K562 (cell line): Measurements from ENCODE around the gene ARHGEF1. TPM values are rescaled to one million over a fixed set of nuclear protein-coding genes. Genes with fewer than 3 reads are reported as not detected.
A peak's percentile ranks its signal among the peaks of the same experiment; 100 is the strongest.

ENCODE experiments used
- C11orf30 ChIP-seq: fragments of 450-650 bp; IDR thresholded peaks from 2 replicates; pipeline ENCODE4 v1.6.1; 2016; ENCODE audit warnings: low read depth, mild to moderate bottlenecking
- CHCHD3 ChIP-seq: fragments of 250-450 bp; sonication (Bioruptor Pico); IDR thresholded peaks from 2 replicates; pipeline ENCODE4 v2.1.2; 2022; ENCODE audit warnings: mild to moderate bottlenecking
- DNMT1 ChIP-seq: fragments of 450-650 bp; IDR thresholded peaks from 2 replicates; pipeline ENCODE4 v1.6.1; 2016; ENCODE audit warnings: antibody characterized with exemption, mild to moderate bottlenecking
- EGR1 ChIP-seq: fragments of 450-650 bp; conservative IDR thresholded peaks from 2 replicates; pipeline ENCODE4 v1.6.1; 2017; ENCODE audit warnings: mild to moderate bottlenecking
- ELF4 ChIP-seq: fragments of 450-650 bp; formaldehyde crosslinking; IDR thresholded peaks from 2 replicates; pipeline ENCODE4 v1.4.0; 2022; ENCODE audit warnings: missing genetic modification characterization
- FOXK2 ChIP-seq, 2 experiments: fragments of 450-650 bp; IDR thresholded peaks in 1 of 2; conservative IDR thresholded peaks in 1 of 2; 2 replicates each; pipeline ENCODE4 v1.6.1; 2016; ENCODE audit warnings: low read depth in 2 of 2, mild to moderate bottlenecking in 1 of 2
- HDAC1 ChIP-seq, 2 experiments: fragments of 450-650 bp; IDR thresholded peaks; 2 replicates each; pipeline ENCODE4 v1.6.1; 2016 to 2017; ENCODE audit warnings: inconsistent platforms in 1 of 2, mild to moderate bottlenecking in 1 of 2, moderate library complexity in 1 of 2
- JUND ChIP-seq, 2 experiments: IDR thresholded peaks; 2 replicates in 1 of 2; 3 replicates in 1 of 2; pipeline ENCODE4 v1.6.1; 2011; ENCODE audit warnings: borderline replicate concordance in 2 of 2, low read depth in 2 of 2, low read length in 2 of 2, improper control_type of control experiment in 1 of 2, missing biosample characterization in 1 of 2, missing genetic modification characterization in 1 of 2, missing genetic modification reagents in 1 of 2
- KDM1A ChIP-seq, 2 experiments: fragments of 450-650 bp; IDR thresholded peaks; 2 replicates each; pipeline ENCODE4 v1.6.1; 2016; ENCODE audit warnings: mild to moderate bottlenecking in 2 of 2
- MAX ChIP-seq: sonication (generic); formaldehyde crosslinking; IDR thresholded peaks from 2 replicates; pipeline ENCODE4 v1.9.0; 2022; ENCODE audit warnings: mild to moderate bottlenecking, missing genetic modification reagents
- MYBL2 ChIP-seq, 2 experiments: fragments of 450-650 bp in 1 of 2; sonication (generic) in 1 of 2; formaldehyde crosslinking in 1 of 2; IDR thresholded peaks; 2 replicates each; pipeline versions ENCODE4 v1.6.1 to v1.8.1; 2017 to 2022; ENCODE audit warnings: borderline replicate concordance in 1 of 2, inconsistent platforms in 1 of 2, low read depth in 1 of 2, mild to moderate bottlenecking in 1 of 2, missing genetic modification reagents in 1 of 2, moderate library complexity in 1 of 2
- OTX1 ChIP-seq: fragments of 450-650 bp; formaldehyde crosslinking; IDR thresholded peaks from 2 replicates; pipeline ENCODE4 v1.4.0; 2022; ENCODE audit warnings: mild to moderate bottlenecking
- PHF20 ChIP-seq: fragments of 450-650 bp; IDR thresholded peaks from 2 replicates; pipeline ENCODE4 v1.6.1; 2018; ENCODE audit not compliant: partially characterized antibody
- SAFB ChIP-seq: fragments of 200-400 bp; formaldehyde crosslinking; IDR thresholded peaks from 2 replicates; pipeline ENCODE4 v1.6.1; 2017; ENCODE audit warnings: low read depth, low read length, borderline replicate concordance
- SMARCA5 ChIP-seq: fragments of 450-650 bp; IDR thresholded peaks from 2 replicates; pipeline ENCODE4 v1.6.1; 2016
- SRF ChIP-seq, 2 experiments: fragments of 250-450, 450-650 bp in 1 of 2; sonication (Bioruptor Pico) in 1 of 2; sonication (generic) in 1 of 2; formaldehyde crosslinking; IDR thresholded peaks; 2 replicates each; pipeline versions ENCODE4 v1.5.0 to v1.5.1; 2020 to 2022; ENCODE audit warnings: mild to moderate bottlenecking in 1 of 2, missing genetic modification reagents in 1 of 2
- SUPT5H ChIP-seq: fragments of 450-650 bp; IDR thresholded peaks from 2 replicates; pipeline ENCODE4 v1.6.1; 2016
- TCF7L2 ChIP-seq: fragments of 150-350 bp; IDR thresholded peaks from 2 replicates; pipeline ENCODE4 v1.6.1; 2016; ENCODE audit warnings: low read depth, mild to moderate bottlenecking, low read length, moderate library complexity
- ZC3H8 ChIP-seq: fragments of 450-650 bp; IDR thresholded peaks from 2 replicates; pipeline ENCODE4 v1.6.1; 2017
- ZNF24 ChIP-seq: fragments of 450-650 bp; IDR thresholded peaks from 2 replicates; pipeline ENCODE4 v1.6.1; 2016
- ZNF766 ChIP-seq: fragments of 200-800 bp; sonication (Bioruptor generic); conservative IDR thresholded peaks from 2 replicates; pipeline ENCODE4 v1.6.1; 2016; ENCODE audit warnings: missing genetic modification characterization, missing compliant biosample characterization
- polyA plus RNA-seq, 8 experiments: library from polyadenylated mRNA; depleted of rRNA in 4 of 8; stranded (reverse) in 5 of 8; unstranded in 3 of 8; fragments of >200 nt; fragmentation: Nextera tagmentation in 2 of 8; fragmentation: Illumina TruSeq in 1 of 8; extraction: Ambion mirVana in 2 of 8; extraction: Trizol in 1 of 8; gene quantifications; 2 replicates each; pipeline versions ENCODE4 v1.2.1 to v1.2.3, GENCODE V29; 2011 to 2014; ENCODE audit warnings: inconsistent platforms in 1 of 8, missing spikeins in 1 of 8
- total RNA-seq, 7 experiments: library from RNA; depleted of rRNA in 6 of 7; stranded (reverse); fragments of >200 nt in 6 of 7; fragmentation: Illumina TruSeq in 2 of 7; extraction: Trizol in 2 of 7; gene quantifications; 2 replicates each; pipeline versions ENCODE4 v1.2.1 to v1.2.3, GENCODE V29; 2011 to 2021; ENCODE audit warnings: low replicate concordance in 1 of 7
- TF ChIP-seq, protein P1 (sequence below): fragments of 250-450 bp; sonication (Bioruptor Pico); IDR thresholded peaks from 2 replicates; pipeline ENCODE4 v1.4.0; 2020; ENCODE audit warnings: mild to moderate bottlenecking, moderate library complexity, borderline replicate concordance
- TF ChIP-seq, protein P2 (sequence below), 2 experiments: fragments of 450-650 bp; conservative IDR thresholded peaks; 2 replicates each; pipeline ENCODE4 v1.6.1; 2017; ENCODE audit warnings: mild to moderate bottlenecking in 2 of 2, moderate library complexity in 2 of 2

ARHGEF1 gene
- total and polyA plus RNA-seq, 9 of the 15 experiments (the other 6 are each of a cell fraction or from before 2014, with no cell fraction given): 1.9 to 149 (median 29.8) TPM

GRCh38 chr19:41883821-41884733 lies 1.1 kb downstream of the ARHGEF1 start (continued):
- TF ChIP-seq JUND (IDR thresholded peaks at IDR 0.05; ENCODE audit: borderline replicate concordance, low read depth, low read length) (peak; percentile 66), JUND (tag; IDR thresholded peaks at IDR 0.05; ENCODE audit: borderline replicate concordance, low read depth, low read length) (no peak), SMARCA5 (peak; percentile 99), EGR1 (0 out of 2 replicates have a peak, but pooled peaks have one; percentile 11), ZC3H8 (no peak), SUPT5H (peak; percentile 85), ZNF766 (CRISPR knock-in tag) (peak; percentile 60; the same call in 1 of the 2 replicates), SAFB (0 out of 2 replicates have a peak, but pooled peaks have one; percentile 22), KDM1A (IDR thresholded peaks at IDR 0.05) (peak; percentile 97 to 99), SRF (CRISPR knock-in tag; IDR thresholded peaks at IDR 0.05) (peak in 1 of 2 experiments; percentile 40; a peak in 1 of 4 replicates), ZNF24 (peak; percentile 90), C11orf30 (peak; percentile 87), OTX1 (CRISPR knock-in tag) (peak; percentile 60; the same call in 1 of the 2 replicates), ELF4 (0 out of 2 replicates have a peak, but pooled peaks have one; percentile 46), FOXK2 (conservative IDR thresholded peaks at IDR 0.05 in 1 of 2, IDR thresholded peaks at IDR 0.05 in 1 of 2; ENCODE audit: low read depth in 2 of 2) (0 out of 4 replicates have a peak, but pooled peaks of 1 of the 2 experiments have one; percentile 55), TCF7L2 (no peak), CHCHD3 (no peak), MYBL2 (IDR thresholded peaks at IDR 0.05; ENCODE audit: low read depth) (peak; percentile 37; the same call in 1 of the 2 replicates), MYBL2 (CRISPR knock-in tag; IDR thresholded peaks at IDR 0.05; ENCODE audit: borderline replicate concordance) (no peak), MAX (CRISPR knock-in tag) (0 out of 2 replicates have a peak, but pooled peaks have one; percentile 8), HDAC1 (IDR thresholded peaks at IDR 0.05) (peak; percentile 80 to 81; a peak in 3 of 4 replicates), PHF20 (peak; percentile 84), DNMT1 (0 out of 2 replicates have a peak, but pooled peaks have one; percentile 27)
- TF ChIP-seq, protein P1, sequence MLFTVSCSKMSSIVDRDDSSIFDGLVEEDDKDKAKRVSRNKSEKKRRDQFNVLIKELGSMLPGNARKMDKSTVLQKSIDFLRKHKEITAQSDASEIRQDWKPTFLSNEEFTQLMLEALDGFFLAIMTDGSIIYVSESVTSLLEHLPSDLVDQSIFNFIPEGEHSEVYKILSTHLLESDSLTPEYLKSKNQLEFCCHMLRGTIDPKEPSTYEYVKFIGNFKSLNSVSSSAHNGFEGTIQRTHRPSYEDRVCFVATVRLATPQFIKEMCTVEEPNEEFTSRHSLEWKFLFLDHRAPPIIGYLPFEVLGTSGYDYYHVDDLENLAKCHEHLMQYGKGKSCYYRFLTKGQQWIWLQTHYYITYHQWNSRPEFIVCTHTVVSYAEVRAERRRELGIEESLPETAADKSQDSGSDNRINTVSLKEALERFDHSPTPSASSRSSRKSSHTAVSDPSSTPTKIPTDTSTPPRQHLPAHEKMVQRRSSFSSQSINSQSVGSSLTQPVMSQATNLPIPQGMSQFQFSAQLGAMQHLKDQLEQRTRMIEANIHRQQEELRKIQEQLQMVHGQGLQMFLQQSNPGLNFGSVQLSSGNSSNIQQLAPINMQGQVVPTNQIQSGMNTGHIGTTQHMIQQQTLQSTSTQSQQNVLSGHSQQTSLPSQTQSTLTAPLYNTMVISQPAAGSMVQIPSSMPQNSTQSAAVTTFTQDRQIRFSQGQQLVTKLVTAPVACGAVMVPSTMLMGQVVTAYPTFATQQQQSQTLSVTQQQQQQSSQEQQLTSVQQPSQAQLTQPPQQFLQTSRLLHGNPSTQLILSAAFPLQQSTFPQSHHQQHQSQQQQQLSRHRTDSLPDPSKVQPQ (CRISPR knock-in tag): no peak
- TF ChIP-seq, protein P2, sequence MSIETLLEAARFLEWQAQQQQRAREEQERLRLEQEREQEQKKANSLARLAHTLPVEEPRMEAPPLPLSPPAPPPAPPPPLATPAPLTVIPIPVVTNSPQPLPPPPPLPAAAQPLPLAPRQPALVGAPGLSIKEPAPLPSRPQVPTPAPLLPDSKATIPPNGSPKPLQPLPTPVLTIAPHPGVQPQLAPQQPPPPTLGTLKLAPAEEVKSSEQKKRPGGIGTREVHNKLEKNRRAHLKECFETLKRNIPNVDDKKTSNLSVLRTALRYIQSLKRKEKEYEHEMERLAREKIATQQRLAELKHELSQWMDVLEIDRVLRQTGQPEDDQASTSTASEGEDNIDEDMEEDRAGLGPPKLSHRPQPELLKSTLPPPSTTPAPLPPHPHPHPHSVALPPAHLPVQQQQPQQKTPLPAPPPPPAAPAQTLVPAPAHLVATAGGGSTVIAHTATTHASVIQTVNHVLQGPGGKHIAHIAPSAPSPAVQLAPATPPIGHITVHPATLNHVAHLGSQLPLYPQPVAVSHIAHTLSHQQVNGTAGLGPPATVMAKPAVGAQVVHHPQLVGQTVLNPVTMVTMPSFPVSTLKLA (conservative IDR thresholded peaks at IDR 0.05): peak; percentile 73 to 88
